OCI-LY1 (cell line): ENCODE results near the gene ATXN7L1.
A peak's percentile ranks its signal among the peaks of the same experiment; 100 is the strongest.

Experiments
- H2AFZ ChIP-seq: fragments of 200-600 bp; sonication (generic), shearing (Covaris generic); 2 replicates; pipeline ENCODE4 v1.6.0; 2014; ENCODE audit warnings: antibody characterized with exemption, mild to moderate bottlenecking, low read length
- H3F3A ChIP-seq: fragments of 200-600 bp; sonication (generic), shearing (Covaris generic); 2 replicates; pipeline ENCODE4 v1.6.0; 2014; ENCODE audit warnings: mild to moderate bottlenecking, antibody characterized with exemption, low read length, moderate library complexity; ENCODE audit not compliant: insufficient read depth
- H3K27ac ChIP-seq: fragments of 200-600 bp; sonication (generic); 2 replicates; pipeline ENCODE4 v1.5.1; 2014; ENCODE audit warnings: low read length, mixed run types, mild to moderate bottlenecking, low read depth; ENCODE audit not compliant: poor library complexity, severe bottlenecking
- H3K27me3 ChIP-seq: fragments of 200-600 bp; sonication (generic); 2 replicates; pipeline ENCODE4 v1.6.0; 2014; ENCODE audit warnings: antibody characterized with exemption, mild to moderate bottlenecking, low read length, moderate library complexity; ENCODE audit not compliant: insufficient read depth
- H3K36me3 ChIP-seq: fragments of 200-600 bp; sonication (generic); 2 replicates; pipeline ENCODE4 v1.6.1; 2014; ENCODE audit warnings: mild to moderate bottlenecking, antibody characterized with exemption, low read length, moderate library complexity, mixed read lengths; ENCODE audit not compliant: insufficient read depth
- H3K4me1 ChIP-seq: fragments of 200-600 bp; sonication (generic); 2 replicates; pipeline ENCODE4 v1.5.1; 2014; ENCODE audit warnings: mild to moderate bottlenecking, low read length, moderate library complexity; ENCODE audit not compliant: insufficient read depth, severe bottlenecking
- H3K4me2 ChIP-seq: fragments of 200-600 bp; sonication (generic), shearing (Covaris generic); 2 replicates; pipeline ENCODE4 v1.6.1; 2014; ENCODE audit warnings: low read length
- H3K4me3 ChIP-seq: fragments of 200-600 bp; sonication (generic); 2 replicates; pipeline ENCODE4 v1.5.1; 2014; ENCODE audit warnings: low read length, low read depth, mild to moderate bottlenecking, mixed read lengths; ENCODE audit not compliant: poor library complexity, severe bottlenecking
- H3K79me2 ChIP-seq: fragments of 200-600 bp; shearing (Covaris generic); 2 replicates; pipeline ENCODE4 v1.6.1; 2016; ENCODE audit warnings: mixed run types, low read length, mixed read lengths; ENCODE audit not compliant: insufficient read depth
- H3K9ac ChIP-seq: fragments of 200-600 bp; sonication (generic), shearing (Covaris generic); 2 replicates; pipeline ENCODE4 v1.6.1; 2014; ENCODE audit warnings: mild to moderate bottlenecking, low read length, mixed read lengths
- H3K9me2 ChIP-seq: fragments of 200-600 bp; sonication (generic), shearing (Covaris generic); 2 replicates; pipeline ENCODE4 v1.6.1; 2014; ENCODE audit warnings: low read depth, mild to moderate bottlenecking, low read length, mixed read lengths
- H3K9me3 ChIP-seq: fragments of 200-600 bp; shearing (Covaris generic); 2 replicates; pipeline ENCODE4 v1.6.1; 2014; ENCODE audit warnings: low read length, mixed read lengths
- H4K20me1 ChIP-seq: fragments of 200-600 bp; sonication (generic), shearing (Covaris generic); 2 replicates; pipeline ENCODE4 v1.6.0; 2016; ENCODE audit warnings: mild to moderate bottlenecking, low read length; ENCODE audit not compliant: insufficient read depth
- CTCF ChIP-seq: fragments of 200-600 bp; sonication (generic), shearing (Covaris generic); IDR thresholded peaks from 2 replicates; pipeline ENCODE4 v1.5.1; 2017; ENCODE audit warnings: mild to moderate bottlenecking, antibody characterized with exemption, low read length, moderate library complexity, mixed read lengths
- EZH2 ChIP-seq: fragments of 200-600 bp; sonication (generic), shearing (Covaris generic); IDR thresholded peaks from 2 replicates; pipeline ENCODE4 v1.8.0; 2017; ENCODE audit warnings: borderline replicate concordance, mixed run types, mild to moderate bottlenecking, antibody characterized with exemption, low read length, moderate library complexity, mixed read lengths

ATXN7L1 gene

DNA sequence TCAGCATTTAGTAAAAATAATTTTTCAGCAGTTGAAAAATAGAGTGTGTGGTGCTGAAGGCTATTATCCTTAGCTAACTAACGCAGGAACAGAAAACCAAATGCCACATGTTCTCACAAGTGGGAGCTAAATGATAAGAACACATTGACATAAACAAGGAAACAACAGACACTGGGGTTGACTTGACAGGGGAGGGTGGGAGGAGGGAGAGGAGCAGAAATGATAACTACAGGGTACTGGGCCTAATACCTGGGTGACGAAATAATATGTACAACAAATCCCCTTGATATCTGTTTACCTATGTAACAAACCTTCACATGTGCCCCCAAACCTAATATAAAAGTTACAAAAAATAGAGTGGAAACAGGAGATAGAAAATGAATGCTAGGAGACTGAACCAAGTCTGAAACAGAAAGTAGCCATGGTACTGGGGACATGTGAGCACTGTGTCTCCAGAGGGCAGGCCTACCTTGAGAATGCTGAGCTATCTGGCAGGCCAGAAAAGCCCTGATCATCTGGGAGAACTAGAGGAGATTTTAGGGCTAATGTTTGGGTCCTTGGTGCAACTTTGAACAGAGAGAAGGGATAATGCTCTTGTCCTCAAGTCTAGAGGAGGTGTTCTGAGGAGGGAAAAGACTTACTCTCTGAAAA lies 290.4 kb downstream of the ATXN7L1 start:
- Histone ChIP-seq H3K27ac (no peak overlapping the region), H3K4me3 (no peak overlapping the region), H3K9ac (no peak overlapping the region), H3K9me2 (no peaks in the 10 kb centered on the region), H3F3A (no peaks in the 10 kb centered on the region), H3K36me3 (no peaks in the 10 kb centered on the region), H3K4me1 (peaks cover 35% of the 10 kb centered on the region), H3K27me3 (no peaks in the 10 kb centered on the region), H3K79me2 (no peaks in the 10 kb centered on the region), H4K20me1 (no peaks in the 10 kb centered on the region), H3K9me3 (no peaks in the 10 kb centered on the region), H3K4me2 (no peak overlapping the region), H2AFZ (peak overlapping the region; percentile 24; the same call in 1 of the 2 replicates)
- no peak for TF ChIP-seq CTCF
- TF ChIP-seq EZH2 = no peak

DNA sequence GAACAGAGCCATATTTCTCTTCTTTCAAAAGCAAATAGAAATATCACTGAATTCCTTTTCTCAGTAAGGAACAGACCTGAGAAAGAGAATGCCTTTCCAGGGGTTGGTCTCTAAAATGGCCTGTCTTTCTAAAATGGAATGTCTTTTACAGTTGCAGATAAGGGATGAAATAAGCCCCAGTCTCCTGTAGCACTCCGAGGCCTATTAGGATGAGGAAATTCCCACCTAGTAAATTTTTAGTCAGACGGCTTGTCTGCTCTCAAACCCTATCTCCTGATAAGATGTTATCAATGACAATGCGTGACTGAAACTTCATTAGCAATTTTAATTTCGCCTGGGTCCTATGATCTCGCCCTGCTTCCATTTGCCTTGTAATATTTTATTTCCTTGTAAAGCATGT lies 292.2 kb downstream of the ATXN7L1 start:
- H3K9me2 ChIP-seq = no peaks in the 10 kb centered on the region
- H3F3A ChIP-seq = no peaks in the 10 kb centered on the region
- H3K4me1 ChIP-seq = peaks cover 38% of the 10 kb centered on the region
- no peaks in the 10 kb centered on the region for H3K27me3 ChIP-seq
- no peaks in the 10 kb centered on the region for H3K9me3 ChIP-seq
- H3K36me3 ChIP-seq = no peaks in the 10 kb centered on the region
- H3K27ac ChIP-seq = no peak overlapping the region
- no peak overlapping the region for H3K4me3 ChIP-seq
- no peaks in the 10 kb centered on the region for H4K20me1 ChIP-seq
- H3K4me2 ChIP-seq = no peak overlapping the region
- no peak for TF ChIP-seq EZH2
- TF ChIP-seq CTCF = no peak
- H3K9ac ChIP-seq = no peak overlapping the region
- H2AFZ ChIP-seq = no peak overlapping the region
- H3K79me2 ChIP-seq = no peaks in the 10 kb centered on the region

- Histone ChIP-seq H3K27ac (no peak overlapping the region), H3K9me2 (no peaks in the 10 kb centered on the region), H2AFZ (no peak overlapping the region), H3K9me3 (no peaks in the 10 kb centered on the region), H3K36me3 (no peaks in the 10 kb centered on the region), H3F3A (no peaks in the 10 kb centered on the region), H3K27me3 (no peaks in the 10 kb centered on the region), H3K4me1 (peaks cover 28% of the 10 kb centered on the region), H3K4me2 (no peak overlapping the region), H4K20me1 (no peaks in the 10 kb centered on the region), H3K9ac (no peak overlapping the region), H3K4me3 (no peak overlapping the region), H3K79me2 (no peaks in the 10 kb centered on the region)
- no peak for TF ChIP-seq EZH2
- no peak for TF ChIP-seq CTCF
Observed at GRCh38 chr7:105583061-105583460, 293.3 kb downstream of the ATXN7L1 start.
